Activated CD8-positive, alpha-beta memory T cell treated with anti-CD3 and anti-CD28 coated beads for 48 hours (primary cell): Measurements from ENCODE around the gene ARL3.

Experiments used
- DNase-seq, 3 experiments: peaks; one replicate each; pipeline ENCODE4 v3.0.0-alpha.2; 2020; ENCODE audit warnings: low read depth in 2 of 3, low spot score in 2 of 3

ARL3 gene

DNA sequence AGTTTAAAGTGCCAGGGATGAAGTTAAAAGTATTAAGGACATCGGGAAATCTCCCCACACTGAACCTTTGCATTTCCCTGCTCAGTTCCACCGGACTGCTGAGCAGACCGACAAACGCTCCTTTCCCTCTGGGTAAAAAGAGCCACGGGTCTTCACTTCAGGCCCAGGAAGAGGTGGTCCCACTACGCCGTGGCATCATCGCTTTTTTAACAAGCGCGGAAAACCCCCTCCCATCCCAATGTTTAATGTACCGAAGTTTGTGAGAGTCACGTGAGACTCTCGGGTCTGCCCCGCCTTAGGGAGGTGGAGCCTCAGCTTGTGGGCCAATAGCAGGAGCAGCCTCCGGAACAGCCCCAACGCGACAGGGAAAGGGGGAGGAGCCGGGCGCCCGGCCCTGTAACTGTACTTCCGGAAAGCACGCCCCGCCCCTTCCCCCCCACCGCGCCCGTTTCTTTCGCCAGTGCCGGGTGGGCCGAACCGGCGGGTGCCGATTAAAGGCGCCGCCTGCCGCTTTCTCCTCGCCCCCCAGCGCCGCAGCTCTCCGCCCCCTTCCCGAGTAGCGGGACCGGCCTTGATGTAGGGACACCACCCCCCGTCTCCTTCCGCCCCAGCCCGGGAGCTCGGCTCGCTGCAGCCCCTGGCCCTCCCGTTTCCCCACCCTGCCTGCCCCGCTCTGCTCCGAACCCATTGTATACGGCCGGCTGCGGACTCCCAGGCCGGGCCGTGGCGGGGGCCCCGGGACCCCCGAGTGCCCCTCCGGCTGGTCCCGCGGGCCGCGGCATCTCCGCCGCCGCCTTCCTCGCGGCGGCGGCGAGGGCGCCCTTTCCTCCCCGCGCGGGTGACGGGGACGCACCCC is 72.1 kb downstream of the ARL3 start:
- peak; percentile 87 to 98 (median 97) for DNase-seq

DNA sequence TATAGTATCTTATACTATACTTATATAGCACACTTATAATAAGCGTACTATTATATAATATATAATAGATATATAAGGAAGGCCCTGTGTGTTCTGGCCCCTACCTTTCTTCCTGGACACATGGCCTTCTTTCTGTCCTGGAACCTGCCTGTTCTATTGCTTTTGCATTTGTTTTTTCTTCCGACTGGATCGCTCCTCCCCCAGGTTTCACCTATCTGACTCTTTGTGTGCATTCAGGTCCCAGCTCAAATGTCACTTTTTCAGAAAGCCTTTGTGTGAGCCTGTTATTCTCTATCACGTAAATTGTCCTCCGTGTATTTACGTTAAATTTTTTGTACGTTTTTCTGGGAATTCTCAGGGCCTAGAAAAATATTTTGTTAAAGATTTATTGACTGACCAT is 72.8 kb downstream of the ARL3 start:
- no peak for DNase-seq

DNA sequence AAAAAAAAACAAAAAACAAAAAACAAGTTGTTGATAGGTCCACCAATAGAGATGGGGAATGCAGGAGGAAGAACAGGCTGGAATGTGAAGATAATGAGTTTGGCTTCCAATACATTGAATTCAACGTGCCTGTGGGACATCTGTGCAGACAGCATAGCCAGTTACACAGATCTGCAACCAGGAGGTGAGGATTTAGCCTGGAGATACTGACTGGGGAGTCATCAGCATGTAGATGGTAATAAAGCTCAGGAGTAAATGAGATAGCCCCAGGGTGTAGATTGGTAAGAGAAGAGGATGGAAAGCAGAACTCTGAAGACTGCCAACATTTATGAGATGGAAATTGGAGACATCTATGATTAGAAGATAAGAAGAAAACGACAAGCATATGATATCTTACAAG is 74.7 kb downstream of the ARL3 start:
- no peak for DNase-seq

DNA sequence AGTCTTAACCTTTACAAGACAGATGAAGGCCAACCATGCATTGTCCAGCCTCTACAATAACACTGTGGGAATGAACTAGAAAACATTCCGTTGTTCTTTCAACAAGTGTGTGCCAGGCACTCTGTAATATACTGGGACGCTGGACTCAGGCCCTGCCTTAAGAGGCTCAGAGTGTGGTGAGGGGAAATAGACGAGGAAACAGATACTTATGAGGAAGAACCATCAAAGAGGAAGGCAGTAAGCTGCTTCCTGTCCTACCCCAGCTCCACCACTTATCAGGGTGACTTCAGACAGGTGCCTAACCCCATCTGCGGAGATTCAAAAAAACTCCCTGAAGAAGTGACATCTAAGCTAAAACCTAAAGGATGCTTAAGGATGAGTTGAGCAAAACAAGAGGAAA is 78.8 kb downstream of the ARL3 start:
- DNase-seq, result no peak

DNA sequence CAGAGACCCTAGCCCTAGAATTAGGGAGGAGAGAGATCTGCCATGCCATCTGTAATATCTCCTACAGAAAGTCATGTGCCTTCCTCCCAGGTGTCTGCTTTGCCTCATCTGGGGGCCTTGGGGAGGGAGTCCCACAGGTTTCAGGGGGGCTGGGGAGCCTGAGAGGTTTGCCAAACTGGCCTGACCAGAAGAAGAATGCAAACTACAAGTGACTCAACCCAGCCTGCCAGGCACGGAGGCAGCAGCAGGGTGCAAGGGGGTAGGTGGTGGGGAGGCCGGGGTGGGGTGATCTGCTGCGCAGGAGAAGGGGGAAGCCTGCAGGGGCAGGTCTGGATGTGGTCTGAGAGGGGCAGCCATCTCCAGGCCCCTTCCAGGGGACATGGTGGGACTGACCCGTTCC is 79.5 kb downstream of the ARL3 start:
- DNase-seq, result no peak

DNA sequence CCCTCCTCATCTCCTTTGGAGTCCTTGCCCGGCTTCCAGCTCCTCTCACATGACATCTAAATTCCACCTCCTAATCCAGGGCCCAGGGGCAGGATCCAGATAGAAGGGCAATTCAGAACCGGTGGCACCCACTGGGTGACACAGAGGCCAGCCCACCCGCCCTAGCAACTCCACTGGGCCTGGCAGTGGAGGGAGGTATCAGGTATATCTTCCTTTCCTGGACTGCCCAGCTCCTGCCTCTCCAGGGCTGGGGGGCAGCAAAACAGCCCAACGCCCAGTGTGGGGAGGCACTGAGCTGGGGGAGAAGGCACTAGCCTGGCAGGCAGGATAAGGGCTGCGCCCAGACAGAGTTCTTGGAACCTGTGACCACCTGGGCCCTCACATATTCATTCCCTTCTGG is 80.3 kb downstream of the ARL3 start:
- no peak for DNase-seq

DNA sequence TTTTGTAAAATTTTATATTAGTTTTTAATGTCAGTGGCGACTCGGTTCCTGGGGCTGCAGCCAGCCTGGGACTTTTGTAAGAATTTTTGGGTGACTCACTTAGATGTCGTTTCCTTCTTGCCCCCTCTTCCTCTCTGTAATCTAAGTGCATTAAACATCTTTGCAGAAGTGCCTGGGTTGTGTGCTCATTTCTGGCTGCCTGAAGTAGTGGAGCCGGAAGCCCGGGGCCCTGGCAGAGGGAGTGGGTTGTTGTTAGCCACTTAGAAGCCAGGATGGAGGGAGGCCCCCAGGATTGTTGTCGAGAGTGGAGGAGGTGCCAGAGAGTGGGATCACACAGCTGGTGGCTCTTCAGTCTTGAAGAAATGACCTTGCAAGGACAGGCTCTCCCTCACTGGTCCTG is 80.9 kb downstream of the ARL3 start:
- no peak for DNase-seq

DNA sequence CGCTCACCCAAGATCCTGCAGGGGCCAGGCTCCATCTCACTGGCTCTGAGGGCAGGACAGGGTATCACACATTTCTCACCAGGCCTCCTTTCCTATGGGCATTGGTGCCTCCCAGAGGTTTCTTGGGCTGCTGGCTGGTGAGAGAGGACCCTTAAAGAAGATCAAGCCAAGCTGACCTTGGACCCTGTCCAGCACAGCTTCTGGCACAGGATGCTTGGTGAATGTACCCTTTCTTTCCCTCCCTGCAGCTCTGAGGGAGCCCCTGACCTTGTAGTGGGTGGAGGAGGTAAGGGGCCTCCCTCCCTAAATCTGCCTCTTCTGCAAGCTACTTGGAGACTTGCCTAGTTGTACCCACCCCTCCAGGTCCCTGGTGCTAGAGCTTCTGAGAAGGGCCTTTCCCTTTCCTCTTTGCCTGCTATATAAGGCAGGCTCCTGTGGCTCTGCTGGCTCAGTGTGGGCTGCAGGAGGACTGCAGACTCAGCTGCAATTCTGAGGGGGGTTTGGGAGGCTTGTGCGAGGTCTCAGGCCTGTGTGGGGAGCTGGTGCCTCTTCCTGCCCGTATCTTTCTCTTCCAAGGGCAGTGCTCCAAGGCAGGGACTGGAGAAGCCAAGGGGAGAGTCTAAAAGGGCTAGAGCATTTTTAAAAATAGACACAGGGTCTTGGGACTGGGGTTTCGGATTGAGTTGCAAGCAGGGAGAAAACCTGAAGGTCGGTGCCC is 81.6 kb downstream of the ARL3 start:
- no peak for DNase-seq

DNA sequence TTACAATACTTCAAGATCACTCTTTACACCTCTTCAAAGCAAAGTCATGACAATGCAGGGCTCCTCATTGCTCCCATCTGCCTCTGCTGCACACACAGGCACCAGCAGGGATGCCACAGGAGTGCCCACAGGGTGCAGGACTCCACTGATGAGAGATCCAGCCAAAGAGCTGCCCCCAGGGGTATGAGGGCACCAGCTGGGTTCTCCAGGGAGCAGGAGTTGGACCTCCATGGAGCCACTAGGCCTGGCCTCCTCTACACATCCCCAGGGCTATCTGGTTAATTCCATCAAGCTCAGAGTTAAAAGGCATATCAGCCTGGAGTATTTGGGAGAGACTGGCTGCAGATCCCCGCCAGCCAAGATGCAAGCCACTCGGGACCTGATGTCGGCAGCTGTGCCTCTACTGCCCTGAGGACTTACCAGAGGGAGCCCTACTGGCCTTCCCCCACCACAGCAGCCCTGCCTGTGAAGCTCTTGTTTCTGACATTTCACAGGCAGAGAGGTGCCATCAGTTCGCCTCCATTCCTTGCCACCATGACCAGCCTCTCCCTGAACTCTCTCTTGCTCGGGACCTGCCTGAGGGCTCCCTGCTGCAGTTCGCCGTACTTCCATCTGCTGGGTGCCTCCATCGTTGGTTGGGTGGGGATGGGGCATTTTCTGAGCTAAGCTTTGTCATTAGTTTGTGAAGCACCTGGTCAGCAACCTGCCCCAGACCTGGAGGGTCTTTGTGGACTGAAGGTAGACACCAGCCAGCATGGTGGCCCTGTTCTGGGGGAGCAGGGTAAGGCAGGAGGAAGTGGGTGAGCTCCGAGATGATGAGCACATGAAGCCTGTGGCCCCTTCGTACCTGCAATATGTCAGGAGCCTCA is 82.4 kb downstream of the ARL3 start:
- DNase-seq, result no peak

DNA sequence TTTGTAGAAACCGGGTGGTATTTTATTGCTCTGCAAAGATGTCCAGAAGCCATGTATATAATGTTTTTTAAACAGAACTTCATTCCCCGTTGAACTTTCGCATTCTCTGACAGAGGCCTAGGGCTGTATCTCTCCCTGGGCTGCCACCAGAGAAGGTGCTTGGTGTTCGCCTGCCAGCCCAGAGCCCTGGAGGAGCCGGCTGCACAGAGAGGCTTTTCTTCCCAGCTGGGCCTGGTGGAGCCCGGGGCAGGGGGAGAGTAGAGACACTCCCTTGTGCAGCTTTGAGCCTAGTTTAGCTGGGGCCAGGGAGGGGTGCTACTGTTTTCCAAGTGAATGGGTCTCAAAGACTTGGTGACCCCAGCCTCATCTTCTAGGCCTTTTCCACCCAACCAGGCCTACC is 83.5 kb downstream of the ARL3 start:
- no peak for DNase-seq

DNA sequence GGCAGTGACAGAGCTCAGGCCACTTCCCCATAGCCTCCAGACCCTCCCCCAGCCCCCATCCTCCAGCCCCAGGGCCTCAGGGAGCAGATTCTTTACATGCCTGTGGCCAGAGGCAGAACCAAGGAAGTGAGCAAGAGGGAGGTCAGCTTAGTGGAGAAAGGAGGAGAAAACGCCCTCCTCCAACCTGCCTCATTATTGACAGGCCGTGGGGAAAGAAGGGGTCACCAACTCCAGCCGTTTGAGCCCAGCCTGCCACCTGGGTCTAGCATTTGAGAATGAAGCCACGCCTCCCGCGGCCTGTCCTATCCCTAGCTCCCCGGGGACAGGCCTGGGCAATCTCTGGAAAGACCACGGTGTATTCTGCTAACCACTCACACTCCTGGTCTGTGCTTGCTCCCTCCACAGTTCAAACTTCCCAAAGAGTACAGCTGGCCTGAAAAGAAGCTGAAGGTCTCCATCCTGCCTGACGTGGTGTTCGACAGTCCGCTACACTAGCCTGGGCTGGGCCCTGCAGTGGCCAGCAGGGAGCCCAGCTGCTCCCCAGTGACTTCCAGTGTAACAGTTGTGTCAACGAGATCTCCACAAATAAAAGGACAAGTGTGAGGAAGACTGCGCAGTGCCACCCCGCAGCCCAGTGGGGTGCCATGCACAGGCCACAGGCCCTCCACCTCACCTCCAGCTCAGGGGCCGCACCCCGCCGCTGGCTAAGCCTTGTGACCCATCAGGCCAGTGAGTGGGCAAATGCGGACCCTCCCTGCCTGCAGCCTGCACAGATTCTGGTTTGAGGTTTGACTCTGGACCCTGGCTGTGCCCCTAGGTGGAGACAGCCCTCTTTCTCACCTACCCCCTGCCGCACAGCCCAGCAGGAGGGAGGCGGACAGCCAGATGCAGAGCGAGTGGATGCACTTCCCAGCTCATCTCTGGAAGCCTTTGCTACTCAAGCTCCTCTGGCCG is 84.3 kb downstream of the ARL3 start:
- no peak for DNase-seq

DNA sequence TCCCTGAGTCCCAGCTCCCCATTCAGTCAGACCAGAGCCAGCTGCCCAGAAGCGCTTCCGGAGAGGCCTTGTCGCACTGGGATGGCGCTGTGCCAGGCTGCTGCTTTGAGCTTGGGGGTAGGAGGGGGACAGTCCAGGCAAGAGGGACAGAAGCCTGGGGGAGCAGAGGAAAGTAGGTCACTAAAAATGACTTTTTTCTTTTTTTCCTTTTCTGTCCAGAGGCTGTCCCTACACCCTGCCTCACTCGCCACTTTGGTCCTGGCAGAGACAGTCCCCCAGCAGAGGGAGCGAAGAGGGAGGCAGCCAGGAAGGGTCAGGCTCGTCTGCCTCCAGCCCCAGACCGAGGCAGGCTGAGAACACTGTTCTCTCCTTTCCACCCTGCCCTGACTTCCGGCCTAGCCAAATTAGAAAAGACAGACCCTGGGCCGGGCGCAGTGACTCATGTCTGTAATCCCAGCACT is 85.7 kb downstream of the ARL3 start:
- no peak for DNase-seq

DNA sequence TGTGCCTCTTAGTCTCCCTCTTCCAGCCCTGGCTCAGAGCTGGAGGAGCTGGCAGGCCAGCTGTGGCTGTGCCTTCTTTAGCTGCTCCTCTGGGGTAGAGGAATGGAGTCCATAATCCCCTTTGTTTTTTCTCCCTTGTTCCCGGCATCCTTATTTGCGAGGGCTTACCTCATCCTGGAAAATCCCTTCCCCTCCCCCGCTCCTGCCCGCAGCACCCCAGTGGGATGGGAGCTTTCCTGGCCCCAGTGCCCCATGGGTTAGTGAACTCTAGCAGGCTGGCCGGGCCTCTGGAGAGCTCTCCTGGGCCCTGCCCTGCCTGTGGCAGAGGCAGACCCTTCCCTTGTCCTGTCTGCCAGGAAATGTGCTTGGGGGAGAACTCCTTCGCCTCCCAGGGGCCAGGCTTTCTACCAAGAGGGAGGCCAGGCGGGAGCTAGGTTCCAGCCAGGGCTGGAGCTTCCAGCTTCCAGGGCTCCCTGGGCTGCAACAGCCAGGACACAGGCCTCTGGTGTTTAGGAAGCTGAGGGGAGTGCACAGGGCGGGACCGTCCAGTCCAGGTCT is 86.4 kb downstream of the ARL3 start:
- no peak for DNase-seq

DNA sequence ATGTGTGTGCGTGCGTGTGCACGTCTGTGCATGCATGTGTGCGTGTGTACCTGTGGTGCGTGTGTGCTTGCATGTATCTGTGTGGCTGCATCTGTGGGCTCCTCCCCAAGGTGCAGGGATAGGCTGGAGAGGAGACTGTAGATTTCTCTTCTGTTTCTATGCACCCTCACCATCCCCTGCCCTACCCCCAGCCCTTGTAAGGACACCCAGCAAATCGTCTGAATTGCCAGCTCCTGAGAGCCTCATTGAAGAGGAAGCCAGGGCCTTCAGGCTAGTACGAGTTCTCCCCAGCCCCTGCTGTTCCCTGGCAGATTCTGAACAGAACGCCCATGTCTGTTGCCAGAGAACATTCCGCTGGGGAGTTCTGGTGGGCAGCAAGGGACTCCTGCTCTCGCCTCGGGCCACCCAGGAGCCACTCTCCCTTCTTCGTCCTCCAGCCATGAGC is 86.9 kb downstream of the ARL3 start:
- DNase-seq, result no peak

DNA sequence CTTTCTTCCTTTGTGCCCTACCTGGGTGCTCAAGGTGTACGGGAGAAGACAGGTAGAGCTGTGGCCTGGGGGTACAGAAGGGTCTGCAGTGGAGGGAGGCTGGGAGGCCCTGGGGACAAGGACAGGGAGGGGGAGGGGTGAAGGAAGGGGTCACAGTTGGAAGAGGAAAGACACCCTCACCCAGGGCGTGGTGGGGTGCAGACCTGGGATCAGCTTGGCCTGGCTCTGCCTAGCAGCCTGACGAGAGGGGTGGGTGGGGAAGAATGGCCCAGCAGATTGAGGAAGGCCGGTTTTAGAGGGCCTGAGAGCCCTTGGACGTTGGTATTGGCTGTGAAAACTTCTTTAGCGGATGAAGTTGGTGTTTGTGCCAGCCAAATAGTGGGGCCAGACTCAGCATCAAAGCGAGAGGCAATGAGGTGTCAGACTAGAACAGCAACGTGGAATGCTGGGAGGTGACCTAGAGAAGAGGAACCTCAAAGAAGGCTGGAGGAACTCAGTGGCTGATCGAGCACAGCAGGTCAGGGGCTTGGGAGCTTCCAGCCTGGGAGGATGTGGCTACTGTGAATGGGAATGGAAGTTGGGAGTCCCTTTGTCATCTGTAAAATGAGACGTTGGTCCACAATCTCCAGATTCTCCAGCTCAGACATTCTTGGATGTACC is 88.0 kb downstream of the ARL3 start:
- DNase-seq, result no peak

DNA sequence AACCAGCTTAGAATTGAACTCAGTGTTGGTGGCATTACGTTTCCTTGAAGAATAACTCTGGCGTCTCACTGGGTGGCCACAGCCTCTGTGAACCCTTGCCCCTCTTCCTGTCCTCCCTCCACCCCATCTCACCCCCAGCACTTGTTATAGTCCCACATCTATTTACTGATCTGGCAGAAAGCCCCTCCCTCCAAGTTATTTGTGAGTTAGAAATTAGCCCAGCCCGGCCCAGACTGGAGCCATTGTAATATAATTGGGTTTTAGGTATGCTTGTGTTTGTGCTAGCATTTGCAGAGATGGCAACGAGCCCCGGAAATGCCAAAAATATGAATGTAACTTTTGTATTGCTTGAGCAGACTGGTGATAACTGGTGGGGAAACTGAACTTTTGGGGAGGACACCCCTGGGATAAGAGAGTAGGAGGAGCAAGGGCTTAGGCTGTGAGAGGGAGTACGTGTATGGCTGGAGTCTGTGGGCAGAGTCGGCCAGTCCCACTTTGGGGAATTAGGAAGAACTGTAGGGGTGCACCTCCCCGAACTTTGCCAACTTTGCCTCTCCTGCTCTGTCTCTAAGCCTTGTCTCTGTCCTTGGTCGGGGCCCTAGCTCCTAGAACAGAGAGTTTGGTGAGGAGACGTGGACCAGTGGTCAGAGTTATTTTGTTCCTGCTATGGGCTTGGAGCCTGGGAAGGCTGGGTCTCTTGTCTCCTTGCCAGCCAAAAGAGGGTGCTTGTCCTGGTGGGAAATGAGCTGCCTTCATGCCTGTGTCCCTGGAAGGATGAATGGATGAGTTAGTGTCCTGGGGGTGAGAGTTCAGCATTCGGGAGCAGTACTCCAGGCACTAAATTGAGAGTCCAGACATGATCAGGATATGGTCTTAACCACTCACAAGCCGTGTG is 89.2 kb downstream of the ARL3 start:
- no peak for DNase-seq

DNA sequence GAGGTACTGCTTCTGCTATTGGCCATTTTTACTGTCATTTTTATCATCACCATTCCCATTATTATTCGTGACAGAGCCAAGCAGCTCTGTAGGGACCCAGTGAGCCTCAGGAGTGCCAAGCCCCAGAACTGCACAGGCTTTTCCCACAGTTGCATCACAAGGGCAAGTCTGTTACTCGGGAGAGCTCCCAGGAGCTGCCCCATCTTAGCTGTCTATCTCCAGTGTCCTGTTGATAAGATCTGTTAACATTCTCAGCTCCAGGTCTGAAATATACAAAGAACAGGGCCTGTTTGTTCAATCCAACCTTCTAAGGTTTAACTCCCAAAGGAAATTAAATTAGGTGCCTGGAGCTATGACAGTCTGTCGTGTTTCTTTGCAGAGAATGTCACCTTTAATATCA is 90.1 kb downstream of the ARL3 start:
- DNase-seq, result no peak
